Left hindlimb (tissue), 1 donor: ENCODE measurements around the gene SEMA7A.
"Not testable (repeated sequence)": the region's sequence is repeated elsewhere in the genome, so short reads cannot be mapped to it uniquely, and the experiment has no call there.

ENCODE experiments used
- DNase-seq: peaks from one replicate; pipeline ENCODE4 v3.0.0-alpha.2; 2018

The SEMA7A gene

DNA sequence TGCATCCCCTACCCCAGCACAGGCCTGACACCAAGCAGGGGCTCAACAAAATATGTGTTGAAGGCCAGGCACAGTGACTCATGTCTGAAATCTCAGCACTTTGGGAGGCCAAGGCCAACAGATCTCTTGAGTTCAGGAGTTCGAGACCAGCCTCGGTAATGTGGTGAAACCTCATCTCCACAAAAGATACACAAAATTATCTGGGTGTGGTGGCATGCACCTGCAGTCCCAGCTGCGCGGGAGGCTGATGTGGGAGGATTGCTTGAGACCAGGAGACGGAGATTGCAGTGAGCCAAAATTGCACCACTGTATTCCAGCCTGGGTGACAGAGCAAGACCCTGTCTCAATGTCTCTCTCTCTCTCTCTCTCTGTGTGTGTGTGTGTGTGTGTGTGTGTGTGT, 35.6 kb downstream of the SEMA7A start:
- DNase-seq: no peak

DNA sequence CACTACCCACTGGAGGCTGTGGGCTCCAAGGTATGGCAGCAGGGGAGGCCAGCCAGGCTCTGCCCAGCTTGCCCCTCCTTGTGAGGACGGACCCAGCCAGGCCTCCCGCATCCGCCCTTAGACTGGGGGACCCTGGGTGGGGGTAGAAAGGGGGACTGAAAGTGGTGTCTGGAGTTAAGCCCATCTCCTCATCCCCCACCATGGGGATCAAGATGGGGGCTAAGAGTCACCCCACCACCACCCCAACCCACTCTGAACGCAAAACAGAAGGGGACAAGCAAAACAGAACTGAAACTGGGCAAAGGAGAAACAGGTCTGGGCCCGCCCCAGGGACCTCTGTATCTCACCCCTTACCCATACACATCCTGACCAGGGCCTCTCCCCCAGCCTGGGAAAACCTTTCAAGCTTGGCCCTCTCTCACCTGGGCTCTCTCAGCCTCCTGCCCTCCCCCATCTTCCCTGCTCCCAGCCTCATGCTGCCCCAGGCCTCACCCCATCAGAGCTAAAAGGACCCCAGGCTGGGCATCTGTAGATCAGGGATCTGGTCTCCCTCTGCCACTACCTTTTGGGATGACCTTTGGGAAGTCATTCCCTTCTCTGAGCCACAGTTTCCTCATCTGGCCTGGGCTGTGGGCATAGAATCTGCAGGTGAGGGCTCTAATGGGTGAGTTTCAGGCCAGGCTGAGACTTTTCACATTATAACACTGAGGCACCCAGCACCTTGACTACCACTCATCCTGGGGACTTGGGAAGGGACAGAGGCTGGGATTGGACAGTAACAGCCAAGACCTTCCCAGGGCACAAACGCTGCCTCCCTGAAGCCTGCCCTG, 36.3 kb downstream of the SEMA7A start:
- no peak for DNase-seq

DNA sequence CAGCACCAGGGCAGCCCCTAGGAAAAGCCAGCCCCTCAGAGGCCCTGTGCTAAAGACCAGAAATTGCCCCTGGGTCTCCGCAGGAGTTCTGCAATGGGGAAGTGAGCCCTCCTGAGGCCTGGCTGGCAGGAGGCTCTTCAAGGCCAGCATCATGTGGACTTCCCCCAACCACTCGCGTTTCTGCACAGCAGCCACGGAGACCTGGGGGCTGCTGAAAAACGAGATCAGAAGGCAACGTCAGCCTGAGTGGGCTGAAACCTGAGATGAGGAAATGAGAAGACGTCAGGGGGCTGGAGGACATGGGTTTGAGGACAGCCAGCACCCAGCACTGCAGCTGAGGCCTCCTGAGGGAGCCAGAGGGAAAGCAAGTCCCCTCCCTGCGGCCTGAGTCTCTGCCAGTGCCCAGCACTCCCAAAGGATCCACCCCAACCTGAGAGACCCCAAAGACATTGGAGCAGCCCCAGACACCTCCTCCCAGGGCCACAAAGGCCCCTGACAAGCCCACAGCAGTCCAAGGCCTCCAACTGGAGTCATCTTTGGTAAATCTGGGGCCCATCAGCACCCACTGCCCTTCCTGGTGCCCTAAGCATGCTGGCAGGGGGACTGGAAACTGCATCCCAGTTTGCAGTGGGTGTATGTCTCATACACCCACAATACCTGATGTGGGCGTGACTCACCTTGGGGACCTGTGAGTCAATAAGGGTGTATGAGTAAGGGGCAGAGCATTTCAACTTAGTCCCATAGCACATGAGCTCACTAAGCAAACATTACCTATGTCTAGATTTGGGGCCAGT, 37.1 kb downstream of the SEMA7A start:
- no peak for DNase-seq

DNA sequence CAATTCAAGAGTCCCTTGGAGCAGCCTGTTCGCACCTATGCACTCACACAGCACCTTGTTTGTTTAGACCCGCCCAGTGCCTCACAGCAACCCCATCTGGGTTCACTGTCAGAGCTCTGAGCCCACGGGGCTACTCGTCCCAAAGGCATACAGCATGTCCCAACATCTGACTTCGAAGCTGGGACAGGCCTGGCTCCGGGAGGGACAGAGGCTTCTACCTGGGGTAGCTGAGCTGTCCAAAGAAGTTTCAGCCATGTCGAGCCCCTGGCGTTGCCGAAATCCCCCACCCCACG, 37.7 kb downstream of the SEMA7A start:
- DNase-seq: no peak

DNA sequence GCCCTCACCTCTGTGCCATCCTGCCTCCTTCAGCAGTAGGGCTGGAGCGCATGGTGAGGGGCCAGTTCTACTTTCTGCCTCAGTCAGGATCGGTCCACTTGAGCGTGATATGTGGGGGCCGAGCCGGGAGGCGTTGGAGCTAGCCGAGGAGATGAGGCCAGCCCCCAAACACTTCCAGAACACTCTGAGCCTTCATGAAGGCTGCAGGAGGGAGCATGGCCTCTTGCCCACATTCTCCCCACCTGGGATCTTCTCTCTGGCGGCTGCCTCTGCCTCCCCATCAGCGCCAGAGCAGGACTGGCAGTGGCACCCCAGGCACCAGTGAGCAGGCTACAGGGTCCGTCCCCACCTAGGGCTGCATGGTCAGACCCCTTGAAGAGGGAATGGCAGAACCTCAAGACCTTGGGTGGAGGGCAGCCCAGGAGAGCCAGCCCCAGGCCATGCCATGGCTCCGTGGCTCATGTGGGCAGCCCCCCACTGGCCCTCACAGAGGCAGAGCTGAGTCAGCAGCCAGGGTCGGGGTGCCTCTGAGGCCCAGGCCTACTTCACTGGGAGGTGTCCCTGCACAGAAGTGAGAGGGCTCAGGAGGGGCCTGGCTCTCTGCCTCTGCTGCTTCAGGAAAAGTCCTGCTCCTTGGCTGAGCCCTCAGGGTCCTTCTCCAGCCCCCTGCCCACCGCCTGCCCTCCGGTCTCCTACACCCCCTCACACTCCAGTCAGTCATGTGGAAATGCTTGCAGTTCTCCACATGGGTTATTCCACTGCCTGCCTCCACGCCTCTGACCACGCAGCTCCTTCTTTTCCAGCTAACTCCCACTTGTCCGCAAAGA, 38.2 kb downstream of the SEMA7A start:
- no peak for DNase-seq

DNA sequence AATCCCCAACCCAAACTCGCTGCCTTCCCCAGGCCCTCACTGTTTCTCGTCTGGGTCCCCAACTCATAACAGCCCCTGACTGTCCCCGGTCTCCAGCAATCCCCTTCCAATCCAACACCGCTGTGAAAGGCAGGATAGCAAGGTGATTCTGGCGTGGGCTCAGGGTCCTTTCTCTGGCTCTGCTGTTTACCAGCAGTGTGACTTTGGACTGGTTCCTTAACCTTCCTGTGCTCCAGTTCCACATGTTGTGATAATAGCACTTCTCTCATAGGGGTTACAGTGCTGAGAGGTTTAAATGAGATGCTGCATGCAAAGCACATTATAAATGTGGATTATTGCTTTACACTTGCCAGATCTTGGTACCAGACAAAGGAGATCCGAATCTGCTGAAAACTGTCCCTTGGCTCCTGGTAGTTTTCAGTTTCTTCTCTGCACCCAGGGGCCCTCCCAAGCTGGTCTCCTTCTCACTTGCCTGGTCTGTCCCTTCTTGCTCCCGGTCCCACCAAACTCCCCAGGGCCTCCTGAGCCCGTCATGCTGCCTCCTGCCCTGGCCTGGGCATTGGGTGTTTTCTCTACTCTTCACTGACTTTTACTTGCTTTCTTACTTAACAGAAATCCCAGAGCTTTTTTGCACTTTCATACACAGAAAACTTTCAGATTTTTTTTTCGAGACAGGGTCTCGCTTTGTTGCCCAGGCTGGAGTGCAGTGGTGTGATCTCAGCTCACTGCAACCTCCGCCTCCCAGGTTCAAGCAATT, 39.5 kb downstream of the SEMA7A start:
- no peak for DNase-seq

DNA sequence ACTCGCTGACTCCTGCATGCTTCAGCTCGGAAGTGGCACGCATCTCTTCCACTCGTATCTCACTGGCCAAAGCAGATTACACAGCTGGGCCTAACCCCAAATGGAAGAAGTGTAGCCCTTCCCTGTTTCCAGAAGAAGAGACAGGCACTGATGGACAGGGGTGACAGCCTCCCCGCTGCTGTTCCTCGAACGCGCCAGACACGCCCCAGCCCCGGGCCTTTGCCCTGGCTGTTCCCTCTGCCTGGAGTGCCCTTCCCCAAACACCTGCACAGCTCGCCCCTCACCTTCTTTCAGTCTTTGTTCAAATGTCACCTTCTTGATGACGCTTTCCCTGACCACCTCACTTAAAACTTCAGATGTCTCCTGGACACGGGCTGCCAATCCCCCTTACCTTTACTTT, 40.3 kb downstream of the SEMA7A start:
- DNase-seq: no peak

DNA sequence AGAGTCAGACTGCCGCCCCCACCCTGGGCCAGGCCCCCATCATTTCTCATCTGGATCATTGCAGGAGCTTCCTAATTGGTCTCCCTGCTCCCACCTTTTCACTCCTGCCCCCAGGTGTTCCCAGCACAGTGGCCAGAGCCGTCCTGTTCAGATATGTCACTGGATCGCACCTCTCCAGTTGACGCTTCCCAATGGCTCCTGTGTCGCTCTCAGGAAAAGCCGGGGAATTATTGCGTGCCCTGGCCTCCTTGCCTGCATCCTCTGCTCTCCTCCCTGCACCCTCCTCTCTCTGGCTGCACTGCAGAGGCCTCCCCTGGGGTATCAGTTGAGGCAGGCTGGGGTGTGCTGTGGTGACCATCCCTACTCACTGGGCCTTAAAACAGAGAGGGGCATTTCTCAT, 40.9 kb downstream of the SEMA7A start:
- no peak for DNase-seq

DNA sequence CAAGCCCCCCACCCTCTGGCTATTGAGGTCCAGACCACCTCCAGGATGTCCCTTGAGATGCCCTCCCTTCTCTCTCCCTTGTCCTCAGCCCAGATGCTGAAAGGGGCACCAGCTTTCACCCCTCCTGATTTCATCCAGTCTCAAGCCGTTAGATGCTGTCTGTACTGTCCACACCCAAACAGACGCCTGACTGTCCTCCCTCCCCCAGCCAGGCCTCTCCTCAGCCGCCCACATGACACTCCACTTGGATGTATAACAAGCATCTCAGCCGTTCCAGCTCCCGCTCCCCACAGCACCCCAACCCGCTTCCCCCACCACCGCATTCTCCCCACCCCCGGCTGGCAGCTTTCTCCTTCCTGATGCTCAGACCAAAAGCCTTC, 41.3 kb downstream of the SEMA7A start:
- DNase-seq: peak; percentile 82

DNA sequence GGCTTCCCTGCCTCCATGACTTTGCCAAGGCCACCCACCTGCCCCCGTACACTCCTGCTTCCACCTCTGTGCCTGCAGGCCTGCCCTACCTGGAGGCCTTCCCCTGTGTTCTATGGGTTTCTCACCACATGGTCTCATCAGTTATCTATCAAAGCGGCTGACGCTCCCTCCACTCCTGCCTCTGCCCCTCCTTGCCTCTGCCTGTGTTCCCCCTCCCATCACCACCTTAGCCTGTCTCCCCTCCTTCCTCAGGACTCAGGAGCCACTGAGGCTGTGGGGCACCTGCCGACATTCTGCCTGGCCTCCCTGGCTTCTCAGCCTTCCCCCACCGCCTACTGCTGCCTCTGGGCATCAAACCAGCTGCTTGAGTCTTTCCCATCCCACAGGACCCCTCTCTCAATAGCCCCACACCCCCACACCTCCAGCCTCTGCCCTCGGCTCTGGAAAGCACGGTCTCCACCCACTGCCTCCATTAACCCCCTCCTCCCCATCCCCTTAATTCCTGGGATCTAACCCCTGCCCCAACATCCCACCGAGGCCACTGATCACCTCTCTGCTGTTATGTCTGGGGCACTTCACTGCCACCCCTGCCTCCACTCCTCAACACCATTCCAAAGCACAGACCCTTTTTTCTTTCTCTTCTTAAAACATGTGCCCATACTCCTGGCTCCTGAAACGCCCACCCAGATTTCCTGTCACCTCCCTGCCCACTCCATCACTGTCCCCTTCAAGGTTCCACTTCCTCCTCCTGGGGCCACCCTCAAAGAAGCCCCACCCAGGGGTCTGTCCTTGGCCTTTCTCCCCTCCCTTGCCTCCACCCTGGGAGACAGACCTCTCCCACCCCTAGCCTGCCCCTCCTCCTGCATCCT, 41.9 kb downstream of the SEMA7A start:
- DNase-seq: no peak

DNA sequence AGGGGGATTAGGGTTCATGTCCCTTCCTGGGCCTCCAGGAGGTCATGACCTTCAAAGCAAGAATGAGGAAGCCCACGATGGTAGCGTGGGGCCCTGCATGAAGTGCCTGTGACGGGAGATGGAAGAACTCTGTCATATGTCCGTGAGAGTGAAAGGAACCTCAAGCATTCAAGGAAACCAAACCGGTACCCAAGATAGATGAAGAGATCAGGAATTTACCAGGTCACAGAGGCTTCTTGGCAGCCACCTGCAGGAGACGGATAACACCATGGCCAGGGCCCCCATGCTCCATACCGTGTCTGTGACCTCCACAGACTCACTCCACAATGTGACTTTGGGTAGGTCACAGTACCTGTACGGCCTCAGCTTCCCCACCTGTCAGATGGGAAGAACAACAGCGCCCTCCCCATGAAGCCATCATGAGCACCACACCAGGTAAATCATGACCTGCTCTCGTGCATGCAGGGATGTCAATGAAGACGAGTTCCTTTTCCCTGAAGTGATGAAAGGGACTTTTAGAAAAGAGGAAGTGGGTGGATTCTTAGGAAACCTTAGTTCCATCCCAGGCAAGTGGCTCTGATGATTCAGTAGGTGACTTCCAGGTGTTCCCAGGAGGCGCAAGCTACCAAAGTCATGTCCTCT, 43.0 kb downstream of the SEMA7A start:
- DNase-seq: no peak

DNA sequence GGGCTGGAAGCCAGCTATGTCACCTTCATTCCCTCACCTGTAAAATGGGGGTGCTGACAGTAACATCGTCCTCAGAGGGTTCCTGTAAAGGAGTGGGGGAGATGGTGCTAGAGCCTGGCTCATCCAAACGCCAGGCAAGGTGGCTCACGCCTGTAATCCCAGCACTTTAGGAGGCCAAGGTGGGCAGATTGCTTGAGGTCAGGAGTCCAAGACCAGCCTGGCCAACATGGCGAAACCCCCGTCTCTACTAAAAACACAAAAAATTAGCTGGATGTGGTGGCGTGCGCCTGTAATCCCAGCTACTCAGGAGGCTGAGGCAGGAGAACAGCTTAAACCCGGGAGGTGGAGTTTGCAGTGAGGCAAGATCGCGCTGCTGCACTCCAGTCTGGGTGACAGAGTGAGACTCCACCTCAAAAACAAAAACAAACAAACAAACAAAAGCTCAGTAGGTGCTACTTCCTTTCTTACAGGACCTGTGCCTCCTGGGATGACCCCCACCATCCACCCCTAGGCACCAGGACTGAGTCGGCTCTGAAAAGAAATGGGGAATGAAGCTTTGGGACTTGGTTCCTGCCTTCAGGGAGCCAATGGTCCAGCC, 43.6 kb downstream of the SEMA7A start:
- DNase-seq: not testable (repeated sequence)

DNA sequence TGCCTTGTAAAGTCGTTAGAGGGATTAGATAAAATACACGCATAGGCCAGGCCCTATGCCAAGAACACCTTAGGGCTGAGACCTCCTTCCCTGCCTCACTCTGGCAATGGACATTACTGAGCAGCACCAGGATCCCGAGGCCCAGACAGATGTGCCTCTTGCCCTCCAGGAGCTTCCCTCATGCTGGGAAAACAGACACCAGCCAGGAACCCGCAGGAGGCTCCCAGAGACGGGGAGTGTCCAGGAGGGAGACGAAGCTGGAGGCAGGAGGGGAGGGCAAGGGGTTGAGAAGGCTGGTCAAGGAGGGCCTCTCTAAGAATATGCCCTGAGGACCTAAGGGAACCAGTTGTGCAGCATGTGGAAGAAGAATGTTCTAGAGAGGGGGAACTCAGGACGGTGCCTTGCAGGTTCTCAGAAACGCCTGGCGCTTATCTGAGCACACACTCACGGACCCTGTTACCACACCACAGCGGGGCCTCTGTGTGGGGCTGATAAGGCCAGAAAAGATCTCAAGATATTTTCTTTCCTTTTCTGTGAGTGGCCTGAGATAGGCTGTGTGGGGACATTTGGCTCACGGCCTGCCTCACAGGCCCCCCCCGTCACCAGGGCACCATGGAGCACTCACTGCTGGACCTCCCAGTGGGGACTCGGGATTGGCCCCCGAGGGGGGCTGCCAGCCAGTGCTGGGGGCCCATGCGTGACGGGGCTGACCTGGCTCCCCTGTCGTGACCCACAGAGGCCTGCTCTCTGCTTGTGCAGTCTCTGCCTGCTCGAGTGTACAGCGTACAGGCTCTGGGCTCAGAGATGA, 44.3 kb downstream of the SEMA7A start:
- no peak for DNase-seq

DNA sequence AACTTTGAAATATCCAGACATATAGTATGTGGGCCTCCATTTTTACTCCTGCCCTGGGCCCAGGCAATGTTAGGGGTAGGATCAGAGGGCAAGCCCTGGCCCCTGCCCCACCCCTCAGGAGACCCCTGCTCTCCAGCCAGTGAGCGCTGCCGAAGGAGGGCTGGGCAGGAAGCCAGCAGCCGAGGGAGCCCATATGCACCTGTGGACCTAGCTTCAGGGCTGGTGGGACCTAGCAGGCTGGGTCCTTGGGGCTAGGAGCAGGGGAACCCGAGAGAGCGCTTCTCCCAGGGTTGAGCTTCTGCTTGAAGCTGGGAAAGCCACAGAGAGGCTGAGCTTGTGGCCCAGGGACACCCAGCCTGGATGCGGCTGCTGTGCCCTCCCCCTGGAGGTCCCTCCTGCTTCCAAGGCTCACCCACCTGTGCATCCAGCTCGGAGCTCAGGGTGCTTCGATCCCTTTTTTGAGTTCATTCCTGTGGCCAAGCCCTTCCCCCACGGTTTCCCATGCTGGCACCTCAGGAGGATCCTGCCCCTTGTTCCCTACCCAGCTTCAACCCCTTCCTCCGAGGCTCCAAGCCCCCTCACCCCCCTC, 45.3 kb downstream of the SEMA7A start:
- DNase-seq: no peak

DNA sequence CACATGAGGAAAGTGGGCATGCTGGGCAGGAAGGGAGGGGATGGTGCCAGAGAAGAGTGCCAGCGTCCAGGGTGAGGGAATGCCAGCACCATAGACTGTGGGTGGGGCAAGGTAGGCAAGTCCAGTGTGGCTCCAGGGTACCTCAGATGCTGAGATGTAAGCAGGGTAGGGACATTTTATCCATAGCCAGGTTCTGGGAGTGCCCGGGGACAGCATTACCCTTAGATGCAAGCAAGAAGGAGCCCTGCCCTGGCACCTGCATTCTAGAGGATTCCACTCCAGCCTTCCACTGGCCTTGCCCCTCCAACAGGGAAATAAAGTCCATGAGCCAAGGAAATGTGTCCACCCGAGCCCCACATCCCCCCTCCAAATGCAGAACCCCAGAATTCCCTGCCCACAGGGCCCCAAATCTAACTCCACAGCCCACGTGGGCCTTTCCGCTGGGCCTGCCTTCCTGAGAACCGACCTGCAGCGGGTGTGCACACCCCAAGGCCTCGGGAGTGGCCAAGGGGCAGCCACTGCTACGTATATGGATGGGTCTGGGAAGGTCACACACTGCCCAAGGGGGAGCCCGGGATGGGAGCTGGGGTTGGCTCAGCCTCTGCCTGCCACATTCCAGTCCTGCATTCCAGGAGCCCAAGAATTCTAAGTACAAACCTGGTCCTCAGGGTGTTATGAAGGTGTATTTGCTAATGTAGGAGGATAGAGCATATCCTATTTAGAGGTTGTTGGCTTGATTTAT, 46.0 kb downstream of the SEMA7A start:
- no peak for DNase-seq

DNA sequence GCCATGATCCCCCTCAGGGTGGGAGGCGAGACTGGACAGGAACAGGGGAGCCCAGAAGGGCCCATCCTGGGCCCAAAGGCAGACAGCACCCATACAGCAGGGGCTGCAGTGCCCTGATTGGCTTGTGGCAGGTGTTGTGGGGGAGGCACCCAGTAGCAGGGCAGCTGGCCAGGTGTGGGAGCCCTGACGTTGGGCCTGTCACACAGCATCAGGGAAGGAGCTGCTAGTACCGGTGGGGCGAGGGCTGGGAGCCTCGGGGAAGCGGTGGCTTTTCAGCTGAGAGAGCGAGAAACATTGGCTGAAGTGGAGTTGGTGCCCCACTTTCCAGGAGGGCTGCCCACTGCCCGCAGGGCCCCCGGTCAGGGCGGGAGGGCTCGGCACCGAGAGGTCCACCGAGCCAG, 46.6 kb downstream of the SEMA7A start:
- no peak for DNase-seq

DNA sequence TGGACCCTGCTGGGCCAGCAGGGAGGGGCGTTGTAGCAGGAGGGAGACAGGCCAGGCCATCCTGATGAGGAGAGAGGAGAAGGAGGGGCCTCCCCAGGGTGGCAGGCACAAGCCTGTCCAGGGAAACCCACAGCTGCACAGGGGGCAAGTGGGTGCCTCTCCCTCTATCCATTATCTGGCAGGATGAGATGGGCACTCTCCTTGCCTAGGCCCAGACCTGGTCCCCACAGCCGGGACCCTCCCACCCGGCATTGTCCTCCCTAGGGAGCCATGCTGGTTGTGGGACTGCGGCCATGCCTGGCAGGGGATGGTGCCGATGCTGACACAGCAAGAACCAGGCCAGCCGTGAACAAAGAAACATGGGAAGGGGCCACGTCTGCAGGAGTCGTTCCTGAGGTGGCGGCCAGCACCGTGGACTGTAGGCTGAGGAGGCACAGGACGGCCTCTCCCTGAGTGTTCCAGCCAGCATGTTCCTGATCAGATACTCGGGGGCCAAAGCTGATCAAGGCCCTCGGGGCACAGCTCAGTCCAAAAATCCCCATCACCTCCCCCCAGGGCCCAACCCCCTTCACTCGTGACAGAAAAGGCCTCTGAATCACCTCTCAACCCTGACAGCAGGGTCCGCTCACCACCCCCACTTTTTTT, 47.1 kb downstream of the SEMA7A start:
- no peak for DNase-seq

DNA sequence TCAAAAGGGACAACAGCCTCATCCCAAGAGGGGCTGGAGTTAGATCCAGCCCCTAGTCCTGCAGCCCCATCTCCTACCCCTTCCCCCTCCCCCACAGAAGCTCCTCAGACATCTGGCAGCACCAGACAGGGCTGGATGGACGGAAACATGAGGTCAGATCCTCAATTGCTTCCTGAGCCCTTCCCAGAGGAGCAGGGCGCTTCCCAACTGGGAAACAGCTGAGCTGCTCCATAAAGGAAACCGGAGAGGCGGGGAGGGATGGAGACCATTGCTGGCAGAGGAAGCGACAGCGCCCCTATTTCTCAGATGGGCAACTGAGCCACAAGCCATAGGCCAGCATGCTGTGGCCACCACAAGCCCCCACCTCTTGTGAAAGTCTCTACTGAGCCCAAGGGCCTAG, 48.0 kb downstream of the SEMA7A start:
- DNase-seq: peak; percentile 48
